ENCODE measurements around the gene CEP89.

The CEP89 gene

GRCh38 chr19:32935629-32936028 is 36.1 kb downstream of the CEP89 start:
- H3K4me3 ChIP-seq (ENCODE audit: control insufficient read depth, low read depth, low read length), result no peak overlapping the region
- no peak for DNase-seq (ENCODE audit: low read depth)
- TF ChIP-seq CTCF (IDR thresholded peaks at IDR 0.05; ENCODE audit: control insufficient read depth, insufficient read depth, low read depth, low read length, missing control alignments), result no peak

- no peak for DNase-seq (ENCODE audit: low read depth)
- TF ChIP-seq CTCF (IDR thresholded peaks at IDR 0.05; ENCODE audit: control insufficient read depth, insufficient read depth, low read depth, low read length, missing control alignments), result no peak
These were observed 38.2 kb downstream of the CEP89 start for GRCh38 chr19:32933571-32933970.

GRCh38 chr19:32930567-32930966 is 41.2 kb downstream of the CEP89 start:
- H3K4me3 ChIP-seq (ENCODE audit: control insufficient read depth, low read depth, low read length), result no peak overlapping the region
- no peak for TF ChIP-seq CTCF (IDR thresholded peaks at IDR 0.05; ENCODE audit: control insufficient read depth, insufficient read depth, low read depth, low read length, missing control alignments)
- DNase-seq (ENCODE audit: low read depth), result no peak

More at GRCh38 chr19:32933571-32933970, 38.2 kb downstream of the CEP89 start:
- no peak overlapping the region for H3K4me3 ChIP-seq (ENCODE audit: control insufficient read depth, low read depth, low read length)

- DNase-seq (ENCODE audit: low read depth), result no peak
- no peak for TF ChIP-seq CTCF (IDR thresholded peaks at IDR 0.05; ENCODE audit: control insufficient read depth, insufficient read depth, low read depth, low read length, missing control alignments)
- H3K4me3 ChIP-seq (ENCODE audit: control insufficient read depth, low read depth, low read length), result no peak overlapping the region
These were observed 43.0 kb downstream of the CEP89 start for GRCh38 chr19:32928806-32929205.

- H3K4me3 ChIP-seq (ENCODE audit: control insufficient read depth, low read depth, low read length), result no peak overlapping the region
- TF ChIP-seq CTCF (IDR thresholded peaks at IDR 0.05; ENCODE audit: control insufficient read depth, insufficient read depth, low read depth, low read length, missing control alignments), result no peak
- no peak for DNase-seq (ENCODE audit: low read depth)
These were observed 47.6 kb downstream of the CEP89 start for GRCh38 chr19:32924200-32924599.

- TF ChIP-seq CTCF (IDR thresholded peaks at IDR 0.05; ENCODE audit: control insufficient read depth, insufficient read depth, low read depth, low read length, missing control alignments), result no peak
- no peak for DNase-seq (ENCODE audit: low read depth)
These were observed 50.1 kb downstream of the CEP89 start for GRCh38 chr19:32921624-32922023.

GRCh38 chr19:32919365-32919764 is 52.4 kb downstream of the CEP89 start:
- no peak for TF ChIP-seq CTCF (IDR thresholded peaks at IDR 0.05; ENCODE audit: control insufficient read depth, insufficient read depth, low read depth, low read length, missing control alignments)
- no peak overlapping the region for H3K4me3 ChIP-seq (ENCODE audit: control insufficient read depth, low read depth, low read length)
- no peak for DNase-seq (ENCODE audit: low read depth)

More at GRCh38 chr19:32921624-32922023, 50.1 kb downstream of the CEP89 start:
- no peak overlapping the region for H3K4me3 ChIP-seq (ENCODE audit: control insufficient read depth, low read depth, low read length)

Measured in AG09309 (cell line).